KG1 (cell line): ENCODE results near the gene USP37.

ENCODE experiments used
- DNase-seq: peaks from one replicate; lab custom pipeline; 2025; lab: John Stamatoyannopoulos, UW

The USP37 gene

GRCh38 chr2:218476676-218477075 lies 91.5 kb downstream of the USP37 start:
- DNase-seq, result no peak

- no peak for DNase-seq
Measured at GRCh38 chr2:218474527-218474926, 93.6 kb downstream of the USP37 start.

- no peak for DNase-seq
Measured at GRCh38 chr2:218472988-218473387, 95.2 kb downstream of the USP37 start.

DNA sequence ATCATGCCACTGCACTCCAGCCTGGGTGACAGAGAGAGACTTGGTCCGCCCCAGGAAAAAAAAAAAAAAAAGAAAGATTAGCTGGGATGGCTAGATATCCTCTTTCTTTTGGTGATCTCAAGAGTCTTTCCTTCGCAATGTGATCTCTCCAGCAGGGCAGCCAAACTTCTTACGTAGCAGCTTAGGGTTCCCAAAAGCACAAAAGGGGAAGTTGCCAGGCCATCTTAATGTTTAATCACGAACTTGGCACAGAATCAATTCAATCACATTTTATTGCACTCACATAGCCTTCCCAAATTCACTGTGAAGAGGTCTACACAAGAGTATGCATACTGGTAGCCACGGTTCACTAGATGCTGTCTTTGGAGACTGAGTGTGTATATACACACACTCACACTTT lies 96.2 kb downstream of the USP37 start:
- no peak for DNase-seq

DNA sequence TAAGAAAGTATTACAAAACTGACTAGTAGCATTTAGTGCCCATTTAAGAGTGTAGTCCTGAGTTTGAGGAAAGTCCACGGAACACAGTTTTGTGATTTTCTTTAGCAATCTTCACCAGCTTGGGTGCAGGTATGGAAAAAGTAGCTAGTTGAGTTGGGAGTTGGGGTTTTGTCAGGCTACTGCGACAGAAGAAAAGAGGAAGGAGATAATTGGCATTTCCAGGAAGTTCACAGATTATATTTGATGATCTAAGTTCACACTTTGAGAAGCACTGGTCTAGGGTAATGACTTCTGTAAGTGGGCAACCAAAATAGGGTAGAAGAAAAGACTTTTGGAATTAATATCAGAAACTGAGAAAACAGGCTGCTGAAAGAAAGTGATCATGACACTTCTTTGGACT lies 97.1 kb downstream of the USP37 start:
- no peak for DNase-seq

DNA sequence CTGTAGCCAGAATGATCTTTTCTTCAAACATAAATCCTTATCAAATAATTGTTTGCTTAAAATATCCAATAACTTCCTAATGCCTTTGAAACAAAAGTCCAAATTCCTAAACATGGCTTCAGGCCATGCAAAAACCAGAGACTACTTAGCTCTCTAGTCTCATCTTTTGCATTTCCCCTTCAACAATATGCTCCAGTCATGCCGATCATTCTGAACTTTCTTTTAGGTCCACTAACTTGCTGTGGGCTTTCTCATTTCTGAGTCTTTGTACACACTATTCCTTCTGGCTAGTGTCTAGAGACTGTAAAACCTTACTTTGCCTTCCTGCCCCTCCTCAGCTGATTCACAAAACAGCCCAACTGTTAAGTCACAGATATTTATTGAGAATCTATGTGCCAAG lies 97.7 kb downstream of the USP37 start:
- DNase-seq, result no peak

- DNase-seq, result no peak
Measured at GRCh38 chr2:218465987-218466633, 102.0 kb downstream of the USP37 start.

DNA sequence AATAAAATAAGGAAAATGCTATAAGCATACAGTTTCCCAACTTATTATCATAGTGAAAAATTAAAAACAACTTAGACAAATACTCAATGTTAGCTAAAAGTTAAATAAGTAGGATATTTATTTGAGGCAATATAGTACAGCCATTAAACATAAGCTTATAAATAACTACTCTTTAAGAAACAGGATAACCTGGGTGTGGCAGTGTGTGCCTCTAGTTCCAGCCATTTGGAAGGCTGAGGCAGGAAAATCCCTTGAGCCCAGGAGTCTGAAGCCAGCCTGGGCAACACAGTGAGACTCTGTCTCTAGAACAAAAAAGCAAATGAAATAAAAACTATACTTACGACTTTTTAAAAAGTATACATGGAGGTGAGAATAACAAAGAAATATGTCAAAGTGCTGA lies 109.6 kb downstream of the USP37 start:
- DNase-seq, result no peak

DNA sequence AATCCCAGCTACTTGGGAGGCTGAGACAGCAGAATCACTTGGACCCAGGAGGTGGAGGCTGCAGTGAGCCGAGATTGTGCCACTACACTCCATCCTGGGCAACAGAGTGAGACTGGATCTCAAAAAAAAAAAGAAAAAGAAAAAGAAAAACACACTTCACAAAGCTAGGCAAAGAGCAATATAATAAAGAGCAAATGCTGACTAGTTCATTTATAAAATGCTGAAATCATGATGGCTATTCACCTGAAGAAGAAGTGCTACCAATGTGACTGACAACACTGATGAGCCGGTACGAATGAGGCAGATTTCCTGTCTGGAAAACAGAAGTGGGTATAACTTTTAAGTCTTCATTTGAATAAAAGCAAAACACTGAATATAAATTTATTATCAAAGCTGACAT lies 111.3 kb downstream of the USP37 start:
- no peak for DNase-seq

DNA sequence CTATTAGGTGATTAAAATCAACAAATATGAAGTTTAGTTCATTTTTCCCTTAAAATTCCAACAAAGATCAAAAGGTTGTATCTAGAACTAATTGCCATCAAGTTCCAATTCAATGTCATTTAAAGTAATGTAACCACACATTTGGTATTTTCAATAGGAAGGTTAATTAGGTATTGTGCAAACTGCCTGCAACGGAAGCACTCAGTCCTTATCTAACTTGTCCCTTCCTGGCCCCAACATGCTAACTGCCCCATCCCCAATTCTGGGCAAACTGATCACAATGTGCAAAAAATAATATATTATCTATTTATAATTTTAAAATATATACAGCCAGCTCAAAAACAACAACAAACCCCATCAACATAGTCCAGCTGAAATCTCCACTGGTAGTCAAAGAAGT lies 116.1 kb downstream of the USP37 start:
- DNase-seq, result no peak

DNA sequence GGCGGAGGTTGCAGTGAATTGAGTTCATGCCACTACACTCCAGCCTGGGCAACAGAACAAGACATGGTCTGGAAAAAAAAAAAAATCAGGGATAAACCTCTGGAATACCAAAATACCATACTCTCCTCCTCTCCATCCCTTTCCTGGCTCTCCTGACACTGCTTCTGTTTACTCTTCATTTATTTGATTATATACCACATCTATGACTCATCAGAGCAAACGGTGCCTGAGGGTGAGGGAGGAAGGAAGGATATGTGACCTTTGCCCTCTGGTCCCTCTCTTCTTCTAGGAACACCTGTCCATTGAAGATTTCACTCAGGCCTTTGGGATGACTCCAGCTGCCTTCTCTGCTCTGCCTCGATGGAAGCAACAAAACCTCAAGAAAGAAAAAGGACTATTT lies 119.2 kb downstream of the USP37 start:
- no peak for DNase-seq

DNA sequence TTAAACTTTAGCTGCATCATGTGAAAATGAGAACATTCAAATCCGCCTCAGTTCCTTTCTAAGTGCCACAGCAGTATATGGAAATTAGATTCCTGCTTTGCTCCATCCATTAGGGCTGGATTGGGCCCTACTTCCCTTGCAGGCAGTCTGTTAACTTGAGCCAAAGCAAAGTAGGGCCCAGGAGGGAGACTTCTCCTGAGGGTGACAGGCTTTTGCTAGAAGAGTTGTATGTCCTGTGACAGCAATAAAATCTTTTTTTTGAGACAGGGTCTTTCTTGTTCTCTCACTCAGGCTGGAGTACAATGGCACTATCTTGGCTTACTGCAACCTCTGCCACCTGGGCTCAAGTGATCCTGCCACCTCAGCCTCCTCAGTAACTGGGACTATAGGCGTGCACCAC lies 121.1 kb downstream of the USP37 start:
- no peak for DNase-seq

- DNase-seq, result no peak
Measured at GRCh38 chr2:218446547-218446946, 121.6 kb downstream of the USP37 start.

- no peak for DNase-seq
Measured at GRCh38 chr2:218445602-218446001, 122.5 kb downstream of the USP37 start.

GRCh38 chr2:218444692-218445357 lies 123.3 kb downstream of the USP37 start:
- no peak for DNase-seq

DNA sequence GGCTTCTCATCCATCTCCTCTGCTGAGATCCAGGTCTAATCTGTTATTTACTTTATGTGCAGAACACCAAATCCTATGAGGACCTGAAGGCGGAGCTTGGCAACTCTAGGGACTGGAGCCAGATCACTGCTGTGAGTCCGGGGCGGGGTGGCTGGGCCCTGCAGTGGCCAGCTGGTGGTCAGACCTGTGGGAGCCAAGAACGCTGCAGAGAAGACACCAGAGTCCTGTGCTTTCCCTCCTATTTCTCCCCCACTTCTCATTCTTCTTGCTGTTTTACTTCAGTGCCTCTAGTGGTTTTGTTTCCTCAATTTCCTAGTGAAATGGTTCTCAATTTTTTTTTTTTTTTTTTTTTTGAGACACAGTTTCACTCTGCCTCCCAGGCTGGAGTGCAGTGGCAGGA lies 129.6 kb downstream of the USP37 start:
- no peak for DNase-seq

- DNase-seq, result no peak
Measured at GRCh38 chr2:218437969-218438368, 130.2 kb downstream of the USP37 start.

DNA sequence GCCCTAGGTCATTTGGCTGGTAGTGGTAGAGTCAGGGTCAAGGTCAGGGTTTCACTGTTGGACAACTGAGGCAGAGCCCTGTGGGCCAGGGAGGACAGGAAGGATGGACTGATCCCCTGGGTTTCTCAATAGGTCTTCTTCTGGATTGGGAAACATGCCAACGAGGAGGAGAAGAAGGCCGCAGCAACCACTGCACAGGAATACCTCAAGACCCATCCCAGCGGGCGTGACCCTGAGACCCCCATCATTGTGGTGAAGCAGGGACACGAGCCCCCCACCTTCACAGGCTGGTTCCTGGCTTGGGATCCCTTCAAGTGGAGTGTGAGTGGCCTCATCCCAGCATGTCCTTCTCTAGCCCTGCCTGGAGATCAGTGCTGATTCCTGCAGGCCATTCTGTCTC lies 131.2 kb downstream of the USP37 start:
- no peak for DNase-seq

DNA sequence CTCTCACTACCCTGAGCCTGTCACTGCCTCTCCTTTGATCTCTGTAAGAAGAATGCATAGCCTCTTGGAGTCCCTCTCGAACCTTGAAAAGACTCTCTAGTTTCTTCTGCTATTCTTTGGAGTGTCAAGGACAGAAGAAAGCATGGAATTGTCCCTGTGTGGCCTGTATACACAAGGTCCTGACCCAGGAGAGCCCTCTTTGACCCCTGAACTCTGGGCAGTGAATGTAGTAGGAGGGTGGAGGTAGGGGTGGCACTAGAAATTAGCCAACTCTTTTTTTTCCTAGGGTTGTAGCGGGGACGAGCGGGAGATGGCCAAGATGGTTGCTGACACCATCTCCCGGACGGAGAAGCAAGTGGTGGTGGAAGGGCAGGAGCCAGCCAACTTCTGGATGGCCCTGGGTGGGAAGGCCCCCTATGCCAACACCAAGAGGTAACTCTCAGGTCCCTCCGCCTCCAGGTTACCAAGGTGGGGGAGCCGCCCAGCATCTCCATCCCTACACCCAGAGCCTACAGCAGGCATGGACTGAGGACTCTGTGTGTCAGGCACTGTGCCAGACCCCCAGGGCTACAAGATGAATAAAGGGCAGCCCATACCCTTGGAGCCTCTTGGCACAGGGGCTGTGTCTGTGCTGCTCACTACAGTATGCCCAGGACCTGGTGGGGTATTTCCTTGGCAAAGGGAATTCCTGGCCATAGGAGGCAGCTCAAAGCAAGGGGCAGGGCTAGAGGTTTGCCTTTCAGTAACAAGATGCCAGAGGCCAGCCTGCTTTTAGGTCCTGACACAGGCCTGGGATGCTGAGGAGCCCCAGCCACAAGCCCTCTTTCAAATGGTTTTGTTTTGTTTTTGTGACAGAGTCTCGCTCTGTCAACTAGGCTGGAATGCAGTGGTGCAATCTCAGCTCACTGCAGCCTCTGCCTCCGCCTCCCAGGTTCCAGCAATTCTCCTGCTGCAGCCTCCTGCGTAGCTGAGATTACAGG lies 132.9 kb downstream of the USP37 start:
- DNase-seq, result no peak

GRCh38 chr2:218434456-218434855 lies 133.7 kb downstream of the USP37 start:
- DNase-seq, result no peak

GRCh38 chr2:218432676-218433365 lies 135.3 kb downstream of the USP37 start:
- no peak for DNase-seq

- no peak for DNase-seq
Measured at GRCh38 chr2:218431878-218432277, 136.3 kb downstream of the USP37 start.
